GM21515 (cell line): Measurements from ENCODE around the gene UGT2B7.
"Not testable (repeated sequence)": the region's sequence is repeated elsewhere in the genome, so short reads cannot be mapped to it uniquely, and the experiment has no call there.

ENCODE experiments used
- ATAC-seq: cut with Tn5 transposase; IDR thresholded peaks from one replicate; pipeline ENCODE4 v1.9.1; 2021; ENCODE audit not compliant: unreplicated experiment

The UGT2B7 gene

GRCh38 chr4:69078852-69079251 lies 17.4 kb upstream of the UGT2B7 start:
- ATAC-seq = no peak

- ATAC-seq = no peak
Measured at GRCh38 chr4:69088473-69088872, 7.8 kb upstream of the UGT2B7 start.

- no peak for ATAC-seq
Measured at GRCh38 chr4:69089388-69089787, 6.9 kb upstream of the UGT2B7 start.

GRCh38 chr4:69092190-69092589 lies 4.1 kb upstream of the UGT2B7 start:
- ATAC-seq = no peak

- ATAC-seq = no peak
Measured at GRCh38 chr4:69092980-69093568, 3.2 kb upstream of the UGT2B7 start.

- no peak for ATAC-seq
Measured at GRCh38 chr4:69093681-69094080, 2.6 kb upstream of the UGT2B7 start.

GRCh38 chr4:69095301-69095731 lies 958 bp upstream of the UGT2B7 start:
- no peak for ATAC-seq

GRCh38 chr4:69096810-69097209 lies 536 bp downstream of the UGT2B7 start:
- no peak for ATAC-seq

- ATAC-seq = no peak
Measured at GRCh38 chr4:69098470-69098869, 2.2 kb downstream of the UGT2B7 start.

- no peak for ATAC-seq
Measured at GRCh38 chr4:69099910-69100309, 3.6 kb downstream of the UGT2B7 start.

GRCh38 chr4:69102668-69103067 lies 6.4 kb downstream of the UGT2B7 start:
- ATAC-seq = not testable (repeated sequence)

GRCh38 chr4:69104719-69105275 lies 8.5 kb downstream of the UGT2B7 start:
- ATAC-seq = no peak

- not testable (repeated sequence) for ATAC-seq
Measured at GRCh38 chr4:69115151-69115850, 19.0 kb downstream of the UGT2B7 start.

GRCh38 chr4:69115851-69116213 lies 19.6 kb downstream of the UGT2B7 start:
- ATAC-seq = no peak

- no peak for ATAC-seq
Measured at GRCh38 chr4:69116645-69117321, 20.5 kb downstream of the UGT2B7 start.

- ATAC-seq = no peak
Measured at GRCh38 chr4:69120870-69121269, 24.6 kb downstream of the UGT2B7 start.

GRCh38 chr4:69122476-69122875 lies 26.2 kb downstream of the UGT2B7 start:
- no peak for ATAC-seq

- ATAC-seq = no peak
Measured at GRCh38 chr4:69124941-69125340, 28.7 kb downstream of the UGT2B7 start.

GRCh38 chr4:69126024-69126423 lies 29.8 kb downstream of the UGT2B7 start:
- ATAC-seq = no peak

GRCh38 chr4:69133993-69134392 lies 37.7 kb downstream of the UGT2B7 start:
- no peak for ATAC-seq

- no peak for ATAC-seq
Measured at GRCh38 chr4:69134471-69134870, 38.2 kb downstream of the UGT2B7 start.

- no peak for ATAC-seq
Measured at GRCh38 chr4:69141320-69141719, 45.0 kb downstream of the UGT2B7 start.
